ENCODE data around the gene PDZD8. TPM values are rescaled to one million over a fixed set of nuclear protein-coding genes. Genes with fewer than 3 reads are reported as not detected.

Gene PDZD8
- total RNA-seq, 1 donor from 2014 or later = 21.0 TPM

GRCh38 chr10:117277675-117278074 is 97.6 kb downstream of the PDZD8 start:
- TF ChIP-seq CTCF (IDR thresholded peaks at IDR 0.05) = no peak
- Histone ChIP-seq H3K4me3 (no peak overlapping the region), H3K36me3 (no peaks in the 10 kb centered on the region), H3K4me1 (no peaks in the 10 kb centered on the region), H3K27ac (no peak overlapping the region), H3K9me3 (no peaks in the 10 kb centered on the region), H3K27me3 (no peaks in the 10 kb centered on the region)
- intact Hi-C loops (cut with DNase I) = no loop called here
- no peak for DNase-seq (ENCODE audit: low spot score in 2 of 2)

GRCh38 chr10:117275121-117275520 is 100.1 kb downstream of the PDZD8 start:
- Histone ChIP-seq H3K27ac (no peak overlapping the region), H3K4me1 (no peaks in the 10 kb centered on the region), H3K27me3 (no peaks in the 10 kb centered on the region), H3K36me3 (no peaks in the 10 kb centered on the region), H3K9me3 (no peaks in the 10 kb centered on the region), H3K4me3 (no peak overlapping the region)
- intact Hi-C loops (cut with DNase I) = no loop called here
- TF ChIP-seq CTCF (IDR thresholded peaks at IDR 0.05) = no peak
- no peak for DNase-seq (ENCODE audit: low spot score in 2 of 2)

GRCh38 chr10:117274509-117274908 is 100.7 kb downstream of the PDZD8 start:
- Histone ChIP-seq H3K4me3 (no peak overlapping the region), H3K9me3 (no peaks in the 10 kb centered on the region), H3K4me1 (no peaks in the 10 kb centered on the region), H3K36me3 (no peaks in the 10 kb centered on the region), H3K27me3 (no peaks in the 10 kb centered on the region), H3K27ac (no peak overlapping the region)
- no peak for DNase-seq (ENCODE audit: low spot score in 2 of 2)
- no peak for TF ChIP-seq CTCF (IDR thresholded peaks at IDR 0.05)
- intact Hi-C loops (cut with DNase I) = no loop called here

GRCh38 chr10:117273980-117274379 is 101.3 kb downstream of the PDZD8 start:
- Histone ChIP-seq H3K27me3 (no peaks in the 10 kb centered on the region), H3K27ac (no peak overlapping the region), H3K4me1 (no peaks in the 10 kb centered on the region), H3K36me3 (no peaks in the 10 kb centered on the region), H3K4me3 (no peak overlapping the region), H3K9me3 (no peaks in the 10 kb centered on the region)
- no peak for DNase-seq (ENCODE audit: low spot score in 2 of 2)
- TF ChIP-seq CTCF (IDR thresholded peaks at IDR 0.05) = no peak
- intact Hi-C loops (cut with DNase I) = no loop called here

- Histone ChIP-seq H3K4me3 (no peak overlapping the region), H3K9me3 (no peaks in the 10 kb centered on the region), H3K27me3 (no peaks in the 10 kb centered on the region), H3K27ac (no peak overlapping the region), H3K36me3 (no peaks in the 10 kb centered on the region), H3K4me1 (no peaks in the 10 kb centered on the region)
- no peak for TF ChIP-seq CTCF (IDR thresholded peaks at IDR 0.05)
- DNase-seq (ENCODE audit: low spot score in 2 of 2) = no peak
- intact Hi-C loops (cut with DNase I) = no loop called here
Observed at GRCh38 chr10:117272195-117273076, 102.8 kb downstream of the PDZD8 start.

All from ascending aorta (tissue), 2 donors.